Subcutaneous adipose tissue (tissue), 4 donors: ENCODE results near the gene NPAS3. TPM values are rescaled to one million over a fixed set of nuclear protein-coding genes. Genes with fewer than 3 reads are reported as not detected.

Experiments
- total RNA-seq, 4 donors: library from RNA; depleted of rRNA; stranded (reverse); fragments of >200 nt; gene quantifications; one replicate each; pipeline ENCODE4 v1.1.0, GENCODE V29; 2016
- TF ChIP-seq, protein P1 (sequence below): fragments of 450-650 bp; IDR thresholded peaks from one replicate; pipeline ENCODE4 v1.5.1; 2016; ENCODE audit warnings: low read depth, mild to moderate bottlenecking, control low read depth, antibody characterized with exemption, moderate library complexity

Gene NPAS3
- total RNA-seq, 4 donors from 2014 or later = 0.51 to 1.3 (median 1.0) TPM

DNA sequence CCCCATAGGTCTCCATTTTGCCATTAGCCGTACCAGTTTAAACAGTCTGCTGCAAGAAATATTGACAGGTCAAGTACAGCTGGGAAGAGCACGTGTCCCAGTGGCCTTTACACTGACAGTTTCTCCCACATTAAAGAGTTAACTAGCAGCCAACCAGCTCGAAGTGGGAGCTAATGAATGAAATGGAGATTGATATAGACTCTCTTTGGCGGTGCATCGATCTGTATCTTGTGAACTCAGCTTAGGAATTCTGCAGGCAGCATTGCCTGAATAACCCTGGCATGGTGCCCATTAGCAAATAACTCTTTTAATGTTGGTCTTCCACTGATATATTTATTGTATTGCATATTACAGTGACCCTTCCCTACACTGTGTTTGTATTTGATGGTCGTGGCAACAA lies 692.8 kb downstream of the NPAS3 start:
- TF ChIP-seq, protein P1, sequence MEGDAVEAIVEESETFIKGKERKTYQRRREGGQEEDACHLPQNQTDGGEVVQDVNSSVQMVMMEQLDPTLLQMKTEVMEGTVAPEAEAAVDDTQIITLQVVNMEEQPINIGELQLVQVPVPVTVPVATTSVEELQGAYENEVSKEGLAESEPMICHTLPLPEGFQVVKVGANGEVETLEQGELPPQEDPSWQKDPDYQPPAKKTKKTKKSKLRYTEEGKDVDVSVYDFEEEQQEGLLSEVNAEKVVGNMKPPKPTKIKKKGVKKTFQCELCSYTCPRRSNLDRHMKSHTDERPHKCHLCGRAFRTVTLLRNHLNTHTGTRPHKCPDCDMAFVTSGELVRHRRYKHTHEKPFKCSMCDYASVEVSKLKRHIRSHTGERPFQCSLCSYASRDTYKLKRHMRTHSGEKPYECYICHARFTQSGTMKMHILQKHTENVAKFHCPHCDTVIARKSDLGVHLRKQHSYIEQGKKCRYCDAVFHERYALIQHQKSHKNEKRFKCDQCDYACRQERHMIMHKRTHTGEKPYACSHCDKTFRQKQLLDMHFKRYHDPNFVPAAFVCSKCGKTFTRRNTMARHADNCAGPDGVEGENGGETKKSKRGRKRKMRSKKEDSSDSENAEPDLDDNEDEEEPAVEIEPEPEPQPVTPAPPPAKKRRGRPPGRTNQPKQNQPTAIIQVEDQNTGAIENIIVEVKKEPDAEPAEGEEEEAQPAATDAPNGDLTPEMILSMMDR = no peak

GRCh38 chr14:33634631-33635030 lies 696.0 kb downstream of the NPAS3 start:
- TF ChIP-seq, protein P1 = no peak

DNA sequence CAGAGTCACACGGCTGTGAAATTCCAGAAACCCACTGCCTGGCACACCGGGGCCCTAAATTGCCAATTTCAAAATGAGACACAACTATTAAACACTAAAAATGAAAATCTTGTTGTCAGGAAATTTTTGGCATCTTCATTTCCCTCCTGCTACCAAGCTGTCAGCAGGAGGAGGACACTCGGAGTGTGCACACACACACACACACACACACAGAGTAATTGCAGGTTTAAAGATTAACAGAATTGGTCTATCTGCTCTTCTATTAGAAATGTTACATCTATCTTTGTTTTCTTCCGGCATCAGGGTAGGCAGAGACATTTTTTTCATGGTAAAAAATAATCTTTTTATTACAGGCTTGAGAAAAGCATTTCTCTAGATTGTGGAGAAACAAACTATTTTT lies 698.0 kb downstream of the NPAS3 start:
- TF ChIP-seq, protein P1 = no peak

GRCh38 chr14:33642080-33642479 lies 703.4 kb downstream of the NPAS3 start:
- TF ChIP-seq, protein P1 = no peak

DNA sequence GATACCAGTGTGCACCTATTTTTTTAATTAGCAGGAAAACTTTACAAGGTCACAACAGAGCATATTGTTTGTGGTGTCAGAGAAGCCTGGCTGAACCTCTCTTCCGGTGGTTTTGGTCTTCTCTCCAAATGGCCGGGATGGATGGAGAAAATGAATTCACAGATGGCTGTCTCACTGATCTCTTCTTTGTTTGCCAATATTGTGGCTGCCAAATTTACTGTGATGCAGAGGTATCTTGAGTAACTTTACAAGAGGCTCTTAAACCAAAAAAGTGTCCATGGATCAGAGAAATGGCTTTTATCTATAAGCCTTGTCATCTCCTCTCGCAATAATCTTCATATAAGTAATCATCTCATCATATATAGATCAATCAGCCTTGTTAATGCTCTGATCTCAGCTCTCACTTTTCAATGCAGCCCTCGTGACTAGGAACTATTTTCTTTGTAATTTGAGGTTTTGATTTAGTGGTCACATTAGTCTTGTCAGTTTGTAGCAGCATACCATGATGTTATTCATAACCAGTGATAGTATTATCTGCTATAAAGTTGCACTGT lies 704.1 kb downstream of the NPAS3 start:
- TF ChIP-seq, protein P1 = no peak

DNA sequence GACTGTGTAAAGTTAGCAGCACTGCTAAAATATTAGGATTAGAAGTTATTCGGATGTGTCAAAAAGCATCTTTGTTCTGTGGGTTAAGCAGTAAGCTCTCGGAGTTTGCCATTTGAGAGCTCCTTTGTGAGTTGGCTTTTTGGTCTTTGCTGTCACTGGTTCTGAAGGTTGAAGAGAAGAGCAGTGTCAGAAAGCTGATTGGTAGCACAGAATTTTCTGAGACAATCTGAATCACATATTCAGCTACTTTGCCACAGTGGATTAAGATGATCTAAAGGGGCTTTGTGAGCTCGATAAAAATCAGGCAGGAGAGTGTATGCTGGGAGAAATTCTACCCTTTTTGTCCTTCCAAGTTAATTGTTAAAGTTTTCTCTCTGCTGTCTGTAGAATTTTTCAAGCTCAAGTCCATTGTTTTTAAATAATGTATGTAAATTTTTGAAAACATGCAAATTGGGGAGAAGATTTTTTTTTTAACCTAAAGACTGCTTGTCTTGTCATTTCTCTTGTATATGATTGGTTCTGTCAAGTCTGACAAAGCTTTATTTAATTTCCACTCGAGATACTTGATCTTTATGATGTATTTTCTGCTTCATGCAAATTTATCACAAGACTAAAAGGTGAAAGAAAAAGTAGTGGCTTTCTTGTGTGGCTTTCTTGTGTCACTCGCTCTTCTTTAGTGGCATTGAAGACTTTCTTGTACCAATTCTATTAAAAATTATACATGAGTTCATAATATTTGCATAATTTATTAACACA lies 704.9 kb downstream of the NPAS3 start:
- TF ChIP-seq, protein P1 = no peak

- TF ChIP-seq, protein P1 = no peak
Measured at GRCh38 chr14:33646692-33647260, 708.1 kb downstream of the NPAS3 start.
